ENCODE measurements around the gene NCKAP5.

NCKAP5 gene

GRCh38 chr2:133496501-133497269 is 71.6 kb downstream of the NCKAP5 start:
- H3K4me3 ChIP-seq (ENCODE audit: low read depth, low read length), result no peak overlapping the region
- no peak for DNase-seq (ENCODE audit: low read depth)
- TF ChIP-seq POLR2A (IDR thresholded peaks at IDR 0.05; ENCODE audit: extremely low read depth, insufficient read length), result no peak
- TF ChIP-seq CTCF (IDR thresholded peaks at IDR 0.05; ENCODE audit: low read depth, low read length), result no peak
- no peak for TF ChIP-seq MAX (IDR thresholded peaks at IDR 0.05; ENCODE audit: low read depth, low read length)
- no peak for TF ChIP-seq MYC (IDR thresholded peaks at IDR 0.05; ENCODE audit: low read depth, low read length)

- no peak for TF ChIP-seq CTCF (IDR thresholded peaks at IDR 0.05; ENCODE audit: low read depth, low read length)
- no peak for TF ChIP-seq MAX (IDR thresholded peaks at IDR 0.05; ENCODE audit: low read depth, low read length)
- TF ChIP-seq MYC (IDR thresholded peaks at IDR 0.05; ENCODE audit: low read depth, low read length), result no peak
- no peak for TF ChIP-seq POLR2A (IDR thresholded peaks at IDR 0.05; ENCODE audit: extremely low read depth, insufficient read length)
Measured at GRCh38 chr2:133495226-133495625, 73.0 kb downstream of the NCKAP5 start.

GRCh38 chr2:133492719-133493380 is 75.4 kb downstream of the NCKAP5 start:
- no peak for DNase-seq (ENCODE audit: low read depth)
- TF ChIP-seq MAX (IDR thresholded peaks at IDR 0.05; ENCODE audit: low read depth, low read length) (no peak), MYC (IDR thresholded peaks at IDR 0.05; ENCODE audit: low read depth, low read length) (no peak), CTCF (IDR thresholded peaks at IDR 0.05; ENCODE audit: low read depth, low read length) (no peak), POLR2A (IDR thresholded peaks at IDR 0.05; ENCODE audit: extremely low read depth, insufficient read length) (no peak)
- no peak overlapping the region for H3K4me3 ChIP-seq (ENCODE audit: low read depth, low read length)

More at GRCh38 chr2:133495226-133495625, 73.0 kb downstream of the NCKAP5 start:
- no peak for DNase-seq (ENCODE audit: low read depth)
- H3K4me3 ChIP-seq (ENCODE audit: low read depth, low read length), result no peak overlapping the region

- no peak overlapping the region for H3K4me3 ChIP-seq (ENCODE audit: low read depth, low read length)
- TF ChIP-seq MYC (IDR thresholded peaks at IDR 0.05; ENCODE audit: low read depth, low read length), result no peak
- TF ChIP-seq MAX (IDR thresholded peaks at IDR 0.05; ENCODE audit: low read depth, low read length), result no peak
- TF ChIP-seq POLR2A (IDR thresholded peaks at IDR 0.05; ENCODE audit: extremely low read depth, insufficient read length), result no peak
- TF ChIP-seq CTCF (IDR thresholded peaks at IDR 0.05; ENCODE audit: low read depth, low read length), result no peak
- no peak for DNase-seq (ENCODE audit: low read depth)
Measured at GRCh38 chr2:133490411-133490980, 77.8 kb downstream of the NCKAP5 start.

- no peak overlapping the region for H3K4me3 ChIP-seq (ENCODE audit: low read depth, low read length)
- no peak for DNase-seq (ENCODE audit: low read depth)
- TF ChIP-seq POLR2A (IDR thresholded peaks at IDR 0.05; ENCODE audit: extremely low read depth, insufficient read length) (no peak), MYC (IDR thresholded peaks at IDR 0.05; ENCODE audit: low read depth, low read length) (no peak), CTCF (IDR thresholded peaks at IDR 0.05; ENCODE audit: low read depth, low read length) (no peak), MAX (IDR thresholded peaks at IDR 0.05; ENCODE audit: low read depth, low read length) (no peak)
Measured at GRCh38 chr2:133489641-133490410, 78.4 kb downstream of the NCKAP5 start.

All from NB4 (cell line).